Naive thymus-derived CD8-positive, alpha-beta T cell (primary cell): Measurements from ENCODE around the gene GRK6. TPM values are rescaled to one million over a fixed set of nuclear protein-coding genes. Genes with fewer than 3 reads are reported as not detected.

Experiments used
- ATAC-seq, 2 donors: fragments of 150-1000 bp; cut with Tn5 transposase in 1 of 2; sonication (Bioruptor Pico), chemical (Tn5 transposase) in 1 of 2; 1 replicate in 1 of 2; 2 replicates in 1 of 2; pipeline ENCODE4 v1.10.0; 2021; ENCODE audit warnings: mild to moderate bottlenecking in 2 of 2, moderate library complexity in 2 of 2
- POLR2A ChIA-PET: fragments of 350-600 bp; sonication (Branson Sonifier 250); formaldehyde crosslinking; loops from one replicate; lab custom pipeline; 2021; ENCODE audit warnings: antibody characterized with exemption; lab: Charles Lee
- DNase-seq, 10 donors: peaks; one replicate each; pipeline versions ENCODE4 v3.0.0 to v3.0.0-alpha.2; 2020 to 2022
- H3K27ac Mint-ChIP-seq, 10 donors: one replicate each; pipeline ENCODE4 v1.8.0; 2020 to 2022; ENCODE audit warnings: mild to moderate bottlenecking in 10 of 10, mixed read lengths in 10 of 10, moderate library complexity in 4 of 10, inconsistent platforms in 1 of 10
- H3K27me3 Mint-ChIP-seq, 5 donors: one replicate each; pipeline ENCODE4 v1.8.0; 2021 to 2022; ENCODE audit warnings: mixed read lengths in 5 of 5
- H3K36me3 Mint-ChIP-seq, 3 donors: one replicate each; pipeline ENCODE4 v1.8.0; 2020 to 2022; ENCODE audit warnings: mixed read lengths in 3 of 3, mild to moderate bottlenecking in 2 of 3, inconsistent platforms in 1 of 3
- H3K4me1 Mint-ChIP-seq, 4 donors: one replicate each; pipeline ENCODE4 v1.8.0; 2021 to 2022; ENCODE audit warnings: mixed read lengths in 4 of 4
- H3K4me3 Mint-ChIP-seq, 10 donors: one replicate each; pipeline ENCODE4 v1.8.0; 2020 to 2022; ENCODE audit warnings: mild to moderate bottlenecking in 10 of 10, mixed read lengths in 10 of 10, moderate library complexity in 6 of 10, inconsistent platforms in 1 of 10
- H3K9me3 Mint-ChIP-seq, 9 donors: one replicate each; pipeline ENCODE4 v1.8.0; 2020 to 2022; ENCODE audit warnings: mixed read lengths in 9 of 9, mild to moderate bottlenecking in 3 of 9, inconsistent platforms in 1 of 9, moderate library complexity in 1 of 9
- polyA plus RNA-seq, 3 donors: library from polyadenylated mRNA; unstranded; fragments of 300-500 nt; fragmentation: Illumina TruSeq; gene quantifications; one replicate each; pipeline ENCODE4 v1.2.3, GENCODE V29; 2021
- total RNA-seq, 8 experiments: library from RNA in 2 of 8; stranded (reverse) in 2 of 8; gene quantifications; one replicate each; pipeline ENCODE4 v1.2.3 and lab custom pipeline; 2021 to 2026

Gene GRK6
- total and polyA plus RNA-seq, 5 experiments from 2014 or later: 83.1 to 204 (median 176) TPM

DNA sequence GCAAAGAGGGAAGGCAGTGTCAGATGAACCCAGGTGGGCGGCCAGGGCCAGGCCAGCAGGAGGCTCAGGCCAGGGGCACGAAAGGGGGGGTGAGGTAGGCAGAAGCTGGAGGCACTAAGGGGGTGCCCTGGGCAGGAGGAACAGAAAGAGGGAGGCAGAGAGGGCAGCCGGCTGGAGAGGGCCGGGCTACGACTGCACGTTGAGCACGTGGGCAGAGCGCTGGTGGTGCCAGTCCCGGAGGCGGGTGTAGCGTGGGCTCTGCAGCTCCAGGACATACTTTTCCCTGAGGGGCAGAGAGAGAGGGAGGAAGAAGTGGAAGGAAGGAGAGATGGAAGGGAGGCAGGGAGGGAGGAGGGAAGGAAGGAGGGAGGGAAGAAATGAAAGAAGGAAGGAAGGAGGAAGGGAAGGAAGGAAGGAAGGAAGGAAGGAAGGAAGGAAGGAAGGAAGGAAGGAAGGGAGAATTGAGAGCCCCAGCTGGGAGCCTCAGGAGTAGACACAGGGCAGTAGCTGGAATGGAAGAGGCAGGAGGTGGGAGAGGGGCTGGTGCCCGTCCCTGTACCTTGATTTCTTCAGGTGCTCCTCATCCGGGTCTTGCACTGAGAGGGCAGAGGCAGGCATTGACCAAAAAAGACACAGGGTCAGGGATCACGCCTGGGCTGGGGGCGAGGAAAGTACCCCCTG is 64.0 kb downstream of the GRK6 start:
- H3K27ac Mint-ChIP-seq: peak overlapping the region in 1 of 10 donors; percentile 87
- H3K27me3 Mint-ChIP-seq: no peaks in the 10 kb centered on the region
- no peak for ATAC-seq
- H3K4me3 Mint-ChIP-seq: no peak overlapping the region
- peaks cover 4 to 18% (median 11%) of the 10 kb centered on the region in 4 donors for H3K4me1 Mint-ChIP-seq
- H3K36me3 Mint-ChIP-seq: peaks cover 0 to 37% (median 4%) of the 10 kb centered on the region in 3 donors
- POLR2A ChIA-PET: interaction anchor here (0.8 kb wide), 1 partner anchor 16 kb away, joined by 6 read pairs; no protein-coding TSS in a partner anchor
- H3K9me3 Mint-ChIP-seq: no peaks in the 10 kb centered on the region
- DNase-seq: no peak

DNA sequence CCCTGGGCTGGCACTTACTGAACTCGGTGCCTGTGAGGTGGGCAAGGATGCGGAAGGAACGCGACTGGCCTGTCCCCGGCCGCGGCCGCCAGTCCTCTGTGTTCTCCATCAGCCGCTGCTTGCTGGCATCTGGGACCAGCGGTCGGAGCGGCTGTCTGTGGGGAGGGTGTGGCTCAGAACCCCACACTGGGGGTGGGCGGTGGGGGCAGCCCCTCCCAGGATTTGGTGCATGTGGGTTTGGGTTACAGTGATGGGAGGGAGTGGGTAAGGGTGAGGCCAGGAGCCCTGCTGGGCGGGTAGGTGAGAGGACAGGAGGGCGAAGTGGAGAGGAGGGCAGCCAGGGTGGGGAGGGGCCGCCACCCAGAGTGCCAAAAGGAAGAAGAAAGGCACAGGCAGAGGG is 64.5 kb downstream of the GRK6 start:
- H3K4me1 Mint-ChIP-seq: peaks cover 4 to 22% (median 16%) of the 10 kb centered on the region in 4 donors
- no peaks in the 10 kb centered on the region for H3K9me3 Mint-ChIP-seq
- H3K4me3 Mint-ChIP-seq: no peak overlapping the region
- POLR2A ChIA-PET: no interaction called here
- peak overlapping the region in 1 of 10 donors; percentile 87 for H3K27ac Mint-ChIP-seq
- no peak for ATAC-seq
- peaks cover 0 to 33% (median 4%) of the 10 kb centered on the region in 3 donors for H3K36me3 Mint-ChIP-seq
- no peak for DNase-seq
- H3K27me3 Mint-ChIP-seq: no peaks in the 10 kb centered on the region

- peak in 1 of 2 donors; percentile 66 for ATAC-seq
- Mint-ChIP-seq H3K36me3 (peaks cover 0 to 33% (median 4%) of the 10 kb centered on the region in 3 donors), H3K4me1 (peaks cover 7 to 26% (median 21%) of the 10 kb centered on the region in 4 donors), H3K27ac (no peak overlapping the region), H3K9me3 (no peaks in the 10 kb centered on the region), H3K27me3 (no peaks in the 10 kb centered on the region), H3K4me3 (no peak overlapping the region)
- DNase-seq: peak in 1 of 10 donors; percentile 31
- POLR2A ChIA-PET: no interaction called here
Observed at GRCh38 chr5:177491429-177491945, 65.0 kb downstream of the GRK6 start.

DNA sequence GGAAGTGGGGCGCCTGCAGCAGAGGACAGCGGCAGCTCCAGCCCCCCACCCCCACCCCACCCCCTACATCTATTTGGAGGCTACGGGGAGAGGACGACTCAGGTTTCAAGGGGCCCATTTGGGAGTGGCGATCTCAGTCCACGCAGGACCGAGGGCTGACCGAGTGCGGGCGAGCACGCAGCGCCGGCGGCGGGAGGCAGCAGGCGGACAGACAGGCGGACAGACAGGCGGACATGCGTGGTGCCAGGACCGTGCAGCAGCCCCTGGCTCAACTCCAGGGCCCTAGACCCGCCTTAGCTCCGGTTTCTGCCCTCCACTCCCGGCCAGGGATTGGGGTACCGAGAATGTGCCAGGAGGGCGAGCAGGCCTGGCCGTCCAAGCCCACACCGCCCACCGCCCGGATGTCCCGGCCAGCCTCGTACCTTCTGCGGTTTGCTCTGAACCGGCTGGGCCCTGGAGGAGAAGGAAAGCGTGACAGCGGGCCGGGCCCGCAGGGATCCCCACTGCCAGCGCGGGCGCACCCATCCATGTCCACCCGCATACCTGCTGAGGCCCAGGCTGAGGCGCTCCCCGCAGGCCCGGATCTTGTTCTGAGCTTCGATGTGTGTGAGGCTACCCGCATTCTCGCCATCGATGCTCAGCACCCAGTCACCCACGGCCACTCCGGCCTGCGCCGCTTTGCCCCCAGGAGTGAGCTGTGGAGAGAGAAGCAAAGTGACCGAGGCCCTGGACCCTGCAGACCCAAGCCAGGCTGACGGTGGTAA is 65.7 kb downstream of the GRK6 start:
- H3K36me3 Mint-ChIP-seq: peaks cover 0 to 31% (median 3%) of the 10 kb centered on the region in 3 donors
- POLR2A ChIA-PET: interaction anchor here (0.7 to 1.4 kb wide), 4 partner anchors 13 to 37 kb away, joined by 3 to 4 read pairs (median 3); no protein-coding TSS in a partner anchor

More for the DNA sequence above, 65.7 kb downstream of the GRK6 start:
- Mint-ChIP-seq H3K27me3 (no peaks in the 10 kb centered on the region), H3K4me3 (no peak overlapping the region), H3K9me3 (no peaks in the 10 kb centered on the region), H3K27ac (peak overlapping the region in 1 of 10 donors; percentile 50), H3K4me1 (peaks cover 7 to 26% (median 22%) of the 10 kb centered on the region in 4 donors)
- ATAC-seq (no peak), DNase-seq (no peak)

Other genes with a start within 250 kb of the GRK6 start
- gene RAB24, start 123.0 kb upstream of the GRK6 start, total RNA-seq: 10 to 100 TPM; 23.3 TPM
- 10 to 100 TPM; 20.8 to 26.9 (median 26.1) TPM for gene RAB24, start 123.0 kb upstream of the GRK6 start, polyA plus RNA-seq
- 10 to 100 TPM; 54.2 to 61.4 TPM for gene PRELID1, start 122.9 kb upstream of the GRK6 start, total RNA-seq
- 100 to 1,000 TPM; 163 to 204 (median 180) TPM for gene PRELID1, start 122.9 kb upstream of the GRK6 start, polyA plus RNA-seq
- 10 to 100 TPM; 13.6 to 18.1 TPM for gene MXD3, start 114.8 kb upstream of the GRK6 start, total RNA-seq
- 1 to 10 TPM in 1 of 3 donors, under 1 TPM in 2; 0.07 to 1.1 (median 0.44) TPM for gene MXD3, start 114.8 kb upstream of the GRK6 start, polyA plus RNA-seq
- 10 to 100 TPM; 77.1 to 89.0 TPM for gene LMAN2, start 75.0 kb upstream of the GRK6 start, total RNA-seq
- 100 to 1,000 TPM; 212 to 243 (median 242) TPM for gene LMAN2, start 75.0 kb upstream of the GRK6 start, polyA plus RNA-seq
- gene RGS14, start 68.8 kb upstream of the GRK6 start, total RNA-seq: 100 to 1,000 TPM; 117 to 122 TPM
- 10 to 100 TPM; 40.9 to 89.3 (median 45.9) TPM for gene RGS14, start 68.8 kb upstream of the GRK6 start, polyA plus RNA-seq
- under 1 TPM; 0.16 to 0.25 TPM for gene SLC34A1, start 42.2 kb upstream of the GRK6 start, total RNA-seq
- gene SLC34A1, start 42.2 kb upstream of the GRK6 start, polyA plus RNA-seq: not detected
- gene PFN3, start 26.0 kb upstream of the GRK6 start, total RNA-seq: not detected
- gene PFN3, start 26.0 kb upstream of the GRK6 start, polyA plus RNA-seq: not detected
- not detected for gene F12, start 17.1 kb upstream of the GRK6 start, total RNA-seq
- gene F12, start 17.1 kb upstream of the GRK6 start, polyA plus RNA-seq: under 1 TPM; 0.21 to 0.26 (median 0.25) TPM
- 1 to 10 TPM; 7.6 to 7.7 TPM for gene PRR7, start 20.1 kb downstream of the GRK6 start, total RNA-seq
- 10 to 100 TPM; 14.6 to 21.6 (median 20.6) TPM for gene PRR7, start 20.1 kb downstream of the GRK6 start, polyA plus RNA-seq
- 10 to 100 TPM; 57.0 to 62.9 TPM for gene DBN1, start 47.0 kb downstream of the GRK6 start, total RNA-seq
- 10 to 100 TPM; 20.5 to 25.3 (median 21.8) TPM for gene DBN1, start 47.0 kb downstream of the GRK6 start, polyA plus RNA-seq
- 10 to 100 TPM; 16.7 to 19.1 TPM for gene PDLIM7, start 70.9 kb downstream of the GRK6 start, total RNA-seq
- 1 to 10 TPM; 4.3 to 5.8 (median 5.3) TPM for gene PDLIM7, start 70.9 kb downstream of the GRK6 start, polyA plus RNA-seq
- gene DOK3, start 83.2 kb downstream of the GRK6 start, total RNA-seq: 1 to 10 TPM; 3.7 to 3.8 TPM
- under 1 TPM in 1 of 3 donors, not detected in 2; 0.22 TPM for gene DOK3, start 83.2 kb downstream of the GRK6 start, polyA plus RNA-seq
- gene DDX41, start 90.3 kb downstream of the GRK6 start, total RNA-seq: 10 to 100 TPM; 84.0 to 86.4 TPM
- gene DDX41, start 90.3 kb downstream of the GRK6 start, polyA plus RNA-seq: 10 to 100 TPM; 29.0 to 54.4 (median 43.0) TPM
- gene FAM193B, start 127.9 kb downstream of the GRK6 start, total RNA-seq: 100 to 1,000 TPM; 214 to 225 TPM
- gene FAM193B, start 127.9 kb downstream of the GRK6 start, polyA plus RNA-seq: 1 to 10 TPM; 1.6 to 5.5 (median 3.4) TPM
- 10 to 100 TPM; 61.5 to 63.1 TPM for gene TMED9, start 165.5 kb downstream of the GRK6 start, total RNA-seq
- gene TMED9, start 165.5 kb downstream of the GRK6 start, polyA plus RNA-seq: 100 to 1,000 TPM in 1 of 3 donors, 10 to 100 TPM in 2; 89.0 to 121 (median 93.8) TPM
- gene B4GALT7, start 173.5 kb downstream of the GRK6 start, total RNA-seq: 10 to 100 TPM; 36.2 to 39.3 TPM
- gene B4GALT7, start 173.5 kb downstream of the GRK6 start, polyA plus RNA-seq: 10 to 100 TPM; 14.8 to 21.1 (median 18.7) TPM